Activated CD4-positive, alpha-beta T cell treated with anti-CD3 and anti-CD28 coated beads, Interleukin-2, amount 50 U/mL, for 16 hours (primary cell): Measurements from ENCODE around the gene KLRC1.
"Not testable (repeated sequence)": the region's sequence is repeated elsewhere in the genome, so short reads cannot be mapped to it uniquely, and the experiment has no call there.

Experiments
- DNase-seq: peaks from one replicate; pipeline ENCODE4 v3.0.0-alpha.2; 2020

KLRC1 gene

DNA sequence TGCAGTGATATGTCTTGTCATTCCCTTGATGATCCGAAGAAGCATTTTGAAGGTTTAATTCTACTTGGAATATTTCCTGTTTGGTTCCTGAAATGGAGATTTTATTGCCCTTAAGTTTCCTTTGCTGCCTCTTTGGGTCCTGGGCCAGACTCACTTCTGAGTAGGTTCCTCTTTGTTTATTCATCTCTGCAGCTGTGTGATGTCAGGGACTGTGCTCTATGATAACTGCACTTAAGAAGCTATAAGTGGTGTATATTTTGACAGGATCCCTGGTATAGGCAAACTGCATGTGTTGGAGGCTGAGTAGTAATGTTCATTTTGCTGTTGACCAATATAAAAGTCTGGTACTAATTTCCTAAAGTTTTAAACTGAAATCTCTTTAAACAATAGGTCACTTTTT, 43.8 kb downstream of the KLRC1 start, which contains the start of gene KLRC4:
KLRC4 (minus strand) TSS at position 366 of the 400 bp plus-strand sequence; CDS start at position 184, 182 bp downstream.
- no peak for DNase-seq

DNA sequence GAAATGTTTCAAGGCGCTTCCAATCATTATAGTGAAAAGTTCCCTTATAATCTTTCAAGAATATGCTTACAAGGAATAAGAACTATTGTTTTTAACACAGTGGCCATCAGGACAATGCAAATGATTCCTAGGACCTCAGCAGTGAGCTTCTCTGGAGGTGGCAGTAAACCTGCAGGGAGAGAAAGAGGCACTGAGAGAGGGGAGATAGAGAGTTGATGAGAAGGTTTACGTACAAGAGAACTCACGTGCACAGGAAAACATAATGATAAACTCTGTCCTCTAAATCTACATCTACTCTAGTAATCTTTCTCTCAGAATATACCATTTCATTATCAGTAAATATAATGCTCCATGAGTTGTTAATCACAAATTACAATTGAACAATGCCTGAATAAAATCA, 44.3 kb downstream of the KLRC1 start:
- no peak for DNase-seq

DNA sequence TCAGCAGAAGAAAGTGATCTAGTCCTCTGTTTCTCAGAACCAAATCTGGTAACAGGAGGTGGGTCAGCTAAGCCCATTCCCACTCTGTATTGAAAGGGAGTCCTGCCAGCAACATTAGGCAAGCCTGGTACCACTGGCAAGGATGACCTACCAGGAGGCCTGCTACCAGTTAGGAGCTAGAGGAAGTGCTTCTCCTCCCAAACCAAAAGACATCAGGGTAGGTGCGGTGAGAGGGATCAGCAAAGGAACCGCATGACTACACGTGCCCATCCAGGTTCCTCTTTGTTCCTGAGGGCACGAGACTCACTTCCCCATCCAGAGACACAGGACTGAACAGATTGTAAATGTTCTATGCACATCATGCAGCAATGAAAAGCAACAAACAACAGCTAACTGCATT, 46.5 kb downstream of the KLRC1 start:
- DNase-seq, result no peak

DNA sequence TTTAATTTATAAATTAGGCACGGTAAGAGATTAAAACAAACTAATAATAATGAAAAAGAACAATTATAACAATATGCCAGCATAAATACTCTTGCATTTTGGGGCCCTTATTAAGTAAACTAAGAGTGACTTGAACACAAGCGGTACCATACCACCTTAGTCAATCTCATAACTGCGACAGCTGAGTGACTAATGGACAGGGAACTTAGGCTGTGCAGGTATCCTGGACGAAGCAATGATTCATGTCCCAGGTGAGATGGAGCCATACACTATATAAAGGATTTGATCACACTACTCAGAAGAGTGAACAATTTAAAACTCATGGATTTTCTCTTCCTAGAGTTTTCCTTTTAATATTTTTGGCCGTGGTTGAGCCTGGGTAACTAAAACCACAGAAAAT, 47.9 kb downstream of the KLRC1 start:
- DNase-seq, result no peak

DNA sequence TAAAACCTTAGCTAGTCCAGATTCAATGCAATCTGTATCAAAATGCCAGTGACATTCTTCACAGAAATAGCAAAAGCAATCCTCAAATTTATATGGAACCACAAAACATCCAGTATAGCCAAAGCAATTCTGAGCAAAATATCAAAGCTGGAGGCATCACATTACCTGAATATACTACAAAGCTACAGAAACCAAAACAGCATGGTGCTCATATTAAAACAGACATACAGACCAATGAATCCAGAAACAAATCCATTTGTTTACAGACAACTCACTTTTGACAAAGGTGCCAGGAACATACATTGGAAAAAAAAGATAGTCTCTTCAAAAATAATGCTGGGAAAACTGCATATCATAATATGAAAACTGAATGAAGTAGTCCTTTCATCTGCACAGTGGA, 48.4 kb downstream of the KLRC1 start:
- no peak for DNase-seq

DNA sequence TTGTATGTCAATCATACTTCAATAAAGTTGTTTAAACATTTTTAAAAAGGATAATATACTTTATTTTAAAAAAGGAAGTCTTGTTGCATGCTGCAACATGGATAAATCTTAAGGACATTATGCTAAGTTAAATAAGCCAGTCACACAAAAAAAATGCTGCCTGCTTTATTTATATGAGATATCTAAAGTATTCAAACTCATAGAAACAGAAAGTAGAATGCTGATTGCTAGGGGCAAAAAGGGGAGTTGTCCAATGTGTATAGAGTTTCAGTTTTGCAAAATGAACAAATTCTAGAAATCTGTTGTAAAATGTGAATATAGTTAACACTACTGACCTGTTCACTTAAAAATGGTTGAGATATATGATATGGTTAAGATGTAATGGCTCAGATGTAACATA, 52.3 kb downstream of the KLRC1 start:
- DNase-seq, result no peak

DNA sequence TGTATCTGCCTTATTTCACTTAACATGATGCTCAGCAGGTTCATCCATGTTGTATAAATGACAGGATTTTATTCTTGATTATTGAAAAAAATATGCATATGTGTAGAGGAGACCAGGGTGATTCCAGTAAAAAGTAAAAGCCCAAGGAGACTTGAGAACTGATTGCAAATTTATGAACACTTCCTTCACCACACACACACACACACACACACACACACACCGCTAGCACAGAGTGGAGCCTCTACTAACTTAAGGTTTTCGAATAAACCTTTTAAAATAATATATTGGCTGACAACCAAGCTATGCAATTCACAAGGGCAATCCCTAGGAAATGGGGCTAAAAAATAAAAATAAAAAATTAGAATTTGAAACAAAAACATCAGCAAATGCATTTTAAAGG, 55.0 kb downstream of the KLRC1 start:
- no peak for DNase-seq

DNA sequence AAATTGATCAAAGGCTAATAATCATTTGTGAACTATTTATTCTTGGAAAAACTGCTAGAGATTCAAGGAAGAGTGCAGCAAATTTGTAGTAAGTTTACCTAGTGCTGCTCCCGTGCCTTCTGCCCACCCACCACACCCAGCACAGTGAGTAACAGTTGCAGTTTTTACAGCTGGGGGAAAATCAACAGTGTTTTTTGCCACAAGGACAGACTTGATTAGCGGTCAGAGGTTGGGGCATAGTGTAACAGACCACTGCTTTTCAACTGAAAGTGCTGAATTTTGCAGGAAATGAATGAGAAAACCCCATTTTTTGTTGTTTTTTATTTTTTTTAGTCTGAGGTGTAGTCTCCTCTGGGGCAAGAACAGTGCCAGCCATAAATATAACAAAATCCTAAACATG, 55.9 kb downstream of the KLRC1 start:
- no peak for DNase-seq

DNA sequence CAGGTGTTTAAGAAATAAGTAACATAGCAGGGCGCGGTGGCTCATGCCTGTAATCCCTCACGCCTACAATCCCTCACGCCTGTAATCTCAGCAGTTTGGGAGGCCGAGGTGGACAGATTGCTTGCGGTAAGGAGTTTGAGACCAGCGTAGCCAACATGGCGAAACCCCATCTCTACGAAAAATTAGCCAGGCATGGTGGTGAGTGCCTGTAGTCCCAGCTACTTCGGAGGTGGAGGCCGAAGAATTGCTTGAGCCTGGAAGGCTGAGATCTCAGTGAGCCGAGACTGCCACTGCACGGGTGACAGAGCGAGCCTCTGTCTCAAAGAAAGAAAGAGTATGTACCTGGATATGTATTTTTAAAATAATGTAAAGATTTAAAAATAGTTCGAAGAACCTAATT, 57.0 kb downstream of the KLRC1 start:
- DNase-seq, result not testable (repeated sequence)
